H1 (cell line): ENCODE results near the gene GPATCH2. TPM values are rescaled to one million over a fixed set of nuclear protein-coding genes. Genes with fewer than 3 reads are reported as not detected.

Experiments used
- CTCF ChIA-PET: fragments of 300-600 bp; sonication (Branson Sonifier 250); formaldehyde crosslinking; loops from one replicate; lab custom pipeline; 2021; ENCODE audit not compliant: partially characterized antibody; lab: Charles Lee
- POLR2A ChIA-PET: fragments of 300-600 bp; sonication (Branson Sonifier 250); formaldehyde crosslinking; loops from one replicate; lab custom pipeline; 2021; ENCODE audit warnings: inconsistent platforms; ENCODE audit not compliant: partially characterized antibody; lab: Charles Lee
- DNase-seq, 2 experiments: peaks; one replicate each; pipeline versions ENCODE4 v3.0.0 to v3.0.0-alpha.2; 2010 to 2022; ENCODE audit warnings: low spot score in 2 of 2, low read depth in 1 of 2, mixed read lengths in 1 of 2
- FAIRE-seq: peaks from 2 replicates; lab custom pipeline; 2011; peaks lifted over from hg19 to GRCh38; lab: Jason Lieb, UNC
- H2AFZ ChIP-seq: 2 replicates; pipeline ENCODE4 v1.8.1; 2012; ENCODE audit warnings: low read length, inconsistent platforms
- H2AK5ac ChIP-seq: 2 replicates; pipeline ENCODE4 v1.6.1; 2013; ENCODE audit warnings: low read depth, low read length
- H2BK120ac ChIP-seq: replicated peaks from 2 replicates; pipeline ENCODE3; 2013; ENCODE audit warnings: low read depth, low read length, inconsistent platforms
- H2BK12ac ChIP-seq: 2 replicates; pipeline ENCODE4 v1.6.1; 2013; ENCODE audit warnings: low read depth, low read length
- H2BK15ac ChIP-seq: 2 replicates; pipeline ENCODE4 v1.6.1; 2013; ENCODE audit warnings: low read length
- H2BK20ac ChIP-seq: 2 replicates; pipeline ENCODE4 v1.6.1; 2013; ENCODE audit warnings: low read length
- H2BK5ac ChIP-seq: 2 replicates; pipeline ENCODE4 v1.6.1; 2013; ENCODE audit warnings: low read depth, low read length
- H3K14ac ChIP-seq: 2 replicates; pipeline ENCODE4 v1.6.1; 2013; ENCODE audit warnings: inconsistent platforms; ENCODE audit not compliant: insufficient read length
- H3K18ac ChIP-seq: 2 replicates; pipeline ENCODE4 v1.6.1; 2013; ENCODE audit warnings: low read length; ENCODE audit errors: extremely low read depth
- H3K23ac ChIP-seq: 2 replicates; pipeline ENCODE4 v1.6.1; 2013; ENCODE audit warnings: inconsistent platforms; ENCODE audit not compliant: insufficient read length
- H3K23me2 ChIP-seq: 2 replicates; pipeline ENCODE4 v1.6.1; 2013; ENCODE audit warnings: low read depth, low read length
- H3K27ac ChIP-seq: 2 replicates; pipeline ENCODE4 v1.6.1; 2011; ENCODE audit warnings: low read depth, low read length, inconsistent platforms
- H3K27me3 ChIP-seq, 4 experiments: replicated peaks in 1 of 4; 1 replicate in 1 of 4; 2 replicates in 3 of 4; pipeline versions ENCODE4 v1.6.1 to v1.8.1; 2011 to 2013; ENCODE audit warnings: low read length in 3 of 4, mild to moderate bottlenecking in 3 of 4, inconsistent platforms in 2 of 4, mixed read lengths in 2 of 4, moderate library complexity in 1 of 4; ENCODE audit not compliant: control insufficient read depth in 3 of 4, insufficient read depth in 3 of 4; ENCODE audit errors: extremely low read depth in 1 of 4
- H3K36me3 ChIP-seq, 4 experiments: 2 replicates each; pipeline versions ENCODE4 v1.6.1 to v1.8.1; 2011 to 2013; ENCODE audit warnings: mild to moderate bottlenecking in 4 of 4, low read length in 3 of 4, moderate library complexity in 2 of 4, control low read depth in 1 of 4, inconsistent platforms in 1 of 4; ENCODE audit not compliant: insufficient read depth in 4 of 4, control insufficient read depth in 2 of 4
- H3K4ac ChIP-seq: replicated peaks from 2 replicates; pipeline ENCODE3; 2013; ENCODE audit warnings: low read length, low read depth, mixed read lengths, inconsistent platforms; ENCODE audit not compliant: insufficient read length
- H3K4me1 ChIP-seq, 4 experiments: replicated peaks in 1 of 4; 1 replicate in 1 of 4; 2 replicates in 3 of 4; pipeline versions ENCODE4 v1.6.1 to v1.8.1; 2011 to 2013; ENCODE audit warnings: low read length in 3 of 4, inconsistent platforms in 2 of 4, mixed read lengths in 1 of 4; ENCODE audit not compliant: insufficient read depth in 4 of 4, control insufficient read depth in 3 of 4
- H3K4me2 ChIP-seq, 2 experiments: 2 replicates each; pipeline versions ENCODE4 v1.6.1 to v1.8.1; 2011 to 2013; ENCODE audit warnings: low read depth in 2 of 2, low read length in 2 of 2, control low read depth in 1 of 2, inconsistent platforms in 1 of 2, mild to moderate bottlenecking in 1 of 2; ENCODE audit not compliant: insufficient read depth in 1 of 2
- H3K4me3 ChIP-seq, 4 experiments: fragments of 200-600, 300-600 bp in 1 of 4; sonication (generic), shearing (Covaris generic), sonication (Bioruptor Twin) in 1 of 4; 2 replicates each; pipeline versions ENCODE4 v1.5.1 to v1.8.1; 2011 to 2016; ENCODE audit warnings: low read length in 4 of 4, low read depth in 3 of 4, control low read depth in 2 of 4, inconsistent platforms in 2 of 4, mild to moderate bottlenecking in 2 of 4, mixed read lengths in 1 of 4, moderate library complexity in 1 of 4; ENCODE audit not compliant: insufficient read depth in 2 of 4; ENCODE audit errors: extremely low read depth in 1 of 4
- H3K56ac ChIP-seq: replicated peaks from 2 replicates; pipeline ENCODE3; 2013; ENCODE audit warnings: low read depth, mild to moderate bottlenecking, mixed read lengths, low read length, inconsistent platforms; ENCODE audit not compliant: insufficient read length
- H3K79me1 ChIP-seq: 2 replicates; pipeline ENCODE4 v1.6.1; 2013; ENCODE audit warnings: low read depth, low read length, control low read depth
- H3K79me2 ChIP-seq, 2 experiments: 2 replicates each; pipeline versions ENCODE4 v1.6.1 to v1.8.1; 2012 to 2013; ENCODE audit warnings: low read length in 2 of 2, mild to moderate bottlenecking in 2 of 2, inconsistent platforms in 1 of 2; ENCODE audit not compliant: insufficient read depth in 2 of 2, control insufficient read depth in 1 of 2
- H3K9ac ChIP-seq, 4 experiments: replicated peaks in 1 of 4; 1 replicate in 1 of 4; 2 replicates in 3 of 4; pipeline versions ENCODE4 v1.6.1 to v1.8.1; 2011 to 2013; ENCODE audit warnings: low read depth in 3 of 4, low read length in 3 of 4, control low read depth in 2 of 4, mild to moderate bottlenecking in 2 of 4, moderate library complexity in 2 of 4, inconsistent platforms in 1 of 4; ENCODE audit errors: extremely low read depth in 1 of 4
- H3K9me3 ChIP-seq, 2 experiments: 2 replicates each; pipeline versions ENCODE4 v1.6.1 to v1.8.1; 2012 to 2013; ENCODE audit warnings: mild to moderate bottlenecking in 2 of 2, moderate library complexity in 2 of 2, control low read depth in 1 of 2, inconsistent platforms in 1 of 2, low read depth in 1 of 2, low read length in 1 of 2, mixed read lengths in 1 of 2; ENCODE audit not compliant: insufficient read depth in 2 of 2
- H4K20me1 ChIP-seq, 2 experiments: replicated peaks in 1 of 2; 2 replicates each; pipeline versions ENCODE3 to v1.8.1; 2011 to 2013; ENCODE audit warnings: inconsistent platforms in 2 of 2, low read length in 2 of 2, mild to moderate bottlenecking in 1 of 2; ENCODE audit not compliant: insufficient read depth in 2 of 2, control insufficient read depth in 1 of 2
- H4K5ac ChIP-seq: 2 replicates; pipeline ENCODE4 v1.6.1; 2013; ENCODE audit warnings: low read length, low read depth, mixed read lengths, inconsistent platforms; ENCODE audit not compliant: insufficient read length
- H4K8ac ChIP-seq: 2 replicates; pipeline ENCODE4 v1.8.0; 2013; ENCODE audit warnings: mild to moderate bottlenecking, moderate library complexity, low read length, inconsistent platforms; ENCODE audit not compliant: insufficient read depth; ENCODE audit errors: extremely low read depth
- H4K91ac ChIP-seq: replicated peaks from 2 replicates; pipeline ENCODE3; 2013; ENCODE audit warnings: low read length, mixed read lengths, inconsistent platforms; ENCODE audit not compliant: insufficient read length
- RXRA ChIP-seq: IDR thresholded peaks from 2 replicates; pipeline ENCODE4 v1.6.1; 2011; ENCODE audit warnings: low read depth, mild to moderate bottlenecking, low read length, moderate library complexity; ENCODE audit not compliant: insufficient read depth
- SAP30 ChIP-seq: fragments of 300-600 bp; sonication (generic); IDR thresholded peaks from 2 replicates; pipeline ENCODE4 v1.7.1; 2012; ENCODE audit warnings: low read length, moderate library complexity, mild to moderate bottlenecking, inconsistent platforms; ENCODE audit not compliant: insufficient read depth, insufficient replicate concordance
- WGBS, 2 experiments: shearing (Covaris generic) in 1 of 2; methylation state at CpG; one replicate each; pipeline versions ENCODE4 v1.1.6 to v1.1.7; 2013 to 2015; ENCODE audit warnings: low lambda C conversion rate in 2 of 2, mixed read lengths in 2 of 2, inconsistent platforms in 1 of 2, low coverage in 1 of 2, missing lambda C conversion rate in 1 of 2; ENCODE audit not compliant: insufficient replicate concordance in 2 of 2, insufficient coverage in 1 of 2, insufficient read length in 1 of 2; ENCODE audit errors: extremely low coverage in 1 of 2, missing lambda C conversion rate in 1 of 2; 5-methylcytosine and 5-hydroxymethylcytosine counted together
- polyA plus RNA-seq, 7 experiments: library from polyadenylated mRNA; depleted of rRNA in 3 of 7; stranded (reverse) in 5 of 7; unstranded in 2 of 7; fragments of >200 nt in 5 of 7; fragments of 200-250 nt in 2 of 7; gene quantifications; 1 replicate in 5 of 7; 2 replicates in 1 of 7; 4 replicates in 1 of 7; pipeline versions ENCODE4 v1.2.1 to v1.2.3, GENCODE V29; 2011 to 2013; ENCODE audit warnings: missing spikeins in 2 of 7, mixed read lengths in 2 of 7
- total RNA-seq: library from RNA; stranded (reverse); fragmentation: NEBNext Ultra II Directional; extraction: Animal tissue kit (Norgen Biotek cat#: 25700); gene quantifications from 2 replicates; pipeline ENCODE4 v1.2.1, GENCODE V29; 2021

GPATCH2 gene
- total and polyA plus RNA-seq, 2 of the 8 experiments (the other 6 are each of a cell fraction or from before 2014, with no cell fraction given): 3.9 to 13.1 TPM

- ChIA-PET CTCF (no interaction called here), POLR2A (no interaction called here)
- H4K8ac ChIP-seq: no peak overlapping the region
- H3K79me1 ChIP-seq: no peaks in the 10 kb centered on the region
- no peak overlapping the region for H2BK120ac ChIP-seq
- no peak for DNase-seq
- H3K27me3 ChIP-seq: no peaks in the 10 kb centered on the region
- H3K23me2 ChIP-seq: no peaks in the 10 kb centered on the region; the same call in 1 of the 2 replicates
- H3K4me2 ChIP-seq: no peak overlapping the region
- H3K4ac ChIP-seq: no peak overlapping the region
- H3K36me3 ChIP-seq: no peaks in the 10 kb centered on the region
- no peak overlapping the region for H4K91ac ChIP-seq
- H3K9ac ChIP-seq: no peak overlapping the region
- H3K14ac ChIP-seq: no peak overlapping the region
- no peaks in the 10 kb centered on the region for H3K79me2 ChIP-seq
- no peak overlapping the region for H3K27ac ChIP-seq
- no peak overlapping the region for H3K23ac ChIP-seq
- no peak overlapping the region for H3K4me3 ChIP-seq
- no peak overlapping the region for H2AFZ ChIP-seq
- no peak overlapping the region for H2BK15ac ChIP-seq
- peaks cover 0 to 6% of the 10 kb centered on the region in 2 experiments; a peak in 1 of 4 replicates for H3K9me3 ChIP-seq
- H2BK12ac ChIP-seq: no peak overlapping the region
- no peaks in the 10 kb centered on the region for H3K4me1 ChIP-seq
- no peaks in the 10 kb centered on the region for H4K20me1 ChIP-seq
- 92 to 100% methylated on average over 1 of the region's 1 CpG for WGBS, 2 experiments
- H3K18ac ChIP-seq: no peak overlapping the region
- H4K5ac ChIP-seq: no peak overlapping the region
- H2AK5ac ChIP-seq: no peak overlapping the region
- no peak overlapping the region for H2BK5ac ChIP-seq
- no peak overlapping the region for H3K56ac ChIP-seq
- H2BK20ac ChIP-seq: no peak overlapping the region
- no peak for FAIRE-seq
- TF ChIP-seq RXRA: no peak
- no peak for TF ChIP-seq SAP30
Observed at GRCh38 chr1:217465102-217465501, 165.8 kb downstream of the GPATCH2 start.
